Measurements from ENCODE around the gene SGCA.

The SGCA gene

GRCh38 chr17:50168319-50168718 is 2.5 kb downstream of the SGCA start:
- TF ChIP-seq EZH2 (IDR thresholded peaks at IDR 0.05; ENCODE audit: borderline replicate concordance, low read length): no peak
- TF ChIP-seq, protein P1, sequence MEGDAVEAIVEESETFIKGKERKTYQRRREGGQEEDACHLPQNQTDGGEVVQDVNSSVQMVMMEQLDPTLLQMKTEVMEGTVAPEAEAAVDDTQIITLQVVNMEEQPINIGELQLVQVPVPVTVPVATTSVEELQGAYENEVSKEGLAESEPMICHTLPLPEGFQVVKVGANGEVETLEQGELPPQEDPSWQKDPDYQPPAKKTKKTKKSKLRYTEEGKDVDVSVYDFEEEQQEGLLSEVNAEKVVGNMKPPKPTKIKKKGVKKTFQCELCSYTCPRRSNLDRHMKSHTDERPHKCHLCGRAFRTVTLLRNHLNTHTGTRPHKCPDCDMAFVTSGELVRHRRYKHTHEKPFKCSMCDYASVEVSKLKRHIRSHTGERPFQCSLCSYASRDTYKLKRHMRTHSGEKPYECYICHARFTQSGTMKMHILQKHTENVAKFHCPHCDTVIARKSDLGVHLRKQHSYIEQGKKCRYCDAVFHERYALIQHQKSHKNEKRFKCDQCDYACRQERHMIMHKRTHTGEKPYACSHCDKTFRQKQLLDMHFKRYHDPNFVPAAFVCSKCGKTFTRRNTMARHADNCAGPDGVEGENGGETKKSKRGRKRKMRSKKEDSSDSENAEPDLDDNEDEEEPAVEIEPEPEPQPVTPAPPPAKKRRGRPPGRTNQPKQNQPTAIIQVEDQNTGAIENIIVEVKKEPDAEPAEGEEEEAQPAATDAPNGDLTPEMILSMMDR (IDR thresholded peaks at IDR 0.05; ENCODE audit: low read length): no peak
- Histone ChIP-seq H3K4me2 (ENCODE audit: low read length) (no peak overlapping the region), H3K9ac (ENCODE audit: low read length) (no peak overlapping the region), H2AFZ (ENCODE audit: low read length) (no peak overlapping the region), H3K9me2 (ENCODE audit: low read depth, low read length) (no peaks in the 10 kb centered on the region), H4K20me1 (ENCODE audit: insufficient read depth, low read length) (no peaks in the 10 kb centered on the region), H3K79me2 (ENCODE audit: insufficient read depth, low read length) (no peaks in the 10 kb centered on the region), H3K36me3 (ENCODE audit: insufficient read depth, low read length) (no peaks in the 10 kb centered on the region), H3K9me3 (ENCODE audit: low read length) (no peaks in the 10 kb centered on the region), H3K4me1 (ENCODE audit: insufficient read depth, low read length, severe bottlenecking) (peaks cover 8% of the 10 kb centered on the region), H3K4me3 (ENCODE audit: low read depth, low read length, poor library complexity, severe bottlenecking) (no peak overlapping the region), H3K27me3 (ENCODE audit: insufficient read depth, low read length) (no peaks in the 10 kb centered on the region), H3K27ac (ENCODE audit: low read depth, low read length, poor library complexity, severe bottlenecking) (no peak overlapping the region), H3F3A (ENCODE audit: insufficient read depth, low read length) (no peaks in the 10 kb centered on the region)

DNA sequence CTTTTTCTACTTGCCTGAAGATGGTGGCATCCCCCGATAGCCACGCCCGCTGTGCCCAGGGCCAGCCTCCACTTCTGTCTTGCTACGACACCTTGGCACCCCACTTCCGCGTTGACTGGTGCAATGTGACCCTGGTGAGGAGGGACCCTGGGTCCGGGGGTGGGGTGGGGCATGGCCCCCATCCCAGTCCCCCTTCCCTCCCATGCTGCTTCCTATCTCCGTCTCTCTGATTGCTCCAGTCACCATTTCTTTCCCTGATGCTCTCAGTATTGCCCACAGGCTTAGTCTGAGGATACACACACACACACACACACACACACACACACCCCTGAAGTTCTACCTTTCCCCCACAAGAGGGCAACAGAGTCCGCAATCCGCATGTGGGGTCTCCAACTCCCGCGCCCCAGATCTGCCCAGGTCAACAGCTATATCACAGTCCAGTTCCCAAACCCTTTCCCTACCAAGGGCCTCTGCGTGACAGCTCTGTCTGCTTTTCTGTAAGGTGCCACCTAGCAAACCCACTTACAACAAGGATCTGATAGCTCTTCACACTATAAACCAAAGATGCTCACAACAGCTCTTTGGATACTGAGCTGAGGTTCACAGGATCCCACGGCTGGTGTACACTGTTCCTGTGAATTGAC is 3.4 kb downstream of the SGCA start:
- TF ChIP-seq EZH2 (IDR thresholded peaks at IDR 0.05; ENCODE audit: borderline replicate concordance, low read length): no peak
- TF ChIP-seq, protein P1 (IDR thresholded peaks at IDR 0.05; ENCODE audit: low read length): peak; percentile 86
- no peaks in the 10 kb centered on the region for H3K79me2 ChIP-seq (ENCODE audit: insufficient read depth, low read length)
- peaks cover 8% of the 10 kb centered on the region for H3K4me1 ChIP-seq (ENCODE audit: insufficient read depth, low read length, severe bottlenecking)
- H3K27me3 ChIP-seq (ENCODE audit: insufficient read depth, low read length): no peaks in the 10 kb centered on the region
- no peaks in the 10 kb centered on the region for H4K20me1 ChIP-seq (ENCODE audit: insufficient read depth, low read length)
- H3K9me3 ChIP-seq (ENCODE audit: low read length): no peaks in the 10 kb centered on the region
- H3K9me2 ChIP-seq (ENCODE audit: low read depth, low read length): no peaks in the 10 kb centered on the region
- H3F3A ChIP-seq (ENCODE audit: insufficient read depth, low read length): no peaks in the 10 kb centered on the region
- H3K9ac ChIP-seq (ENCODE audit: low read length): peak overlapping the region; percentile 18; the same call in 1 of the 2 replicates
- H3K27ac ChIP-seq (ENCODE audit: low read depth, low read length, poor library complexity, severe bottlenecking): no peak overlapping the region
- peak overlapping the region; percentile 61 for H3K4me2 ChIP-seq (ENCODE audit: low read length)
- H2AFZ ChIP-seq (ENCODE audit: low read length): no peak overlapping the region
- no peaks in the 10 kb centered on the region for H3K36me3 ChIP-seq (ENCODE audit: insufficient read depth, low read length)
- peak overlapping the region; percentile 44 for H3K4me3 ChIP-seq (ENCODE audit: low read depth, low read length, poor library complexity, severe bottlenecking)

DNA sequence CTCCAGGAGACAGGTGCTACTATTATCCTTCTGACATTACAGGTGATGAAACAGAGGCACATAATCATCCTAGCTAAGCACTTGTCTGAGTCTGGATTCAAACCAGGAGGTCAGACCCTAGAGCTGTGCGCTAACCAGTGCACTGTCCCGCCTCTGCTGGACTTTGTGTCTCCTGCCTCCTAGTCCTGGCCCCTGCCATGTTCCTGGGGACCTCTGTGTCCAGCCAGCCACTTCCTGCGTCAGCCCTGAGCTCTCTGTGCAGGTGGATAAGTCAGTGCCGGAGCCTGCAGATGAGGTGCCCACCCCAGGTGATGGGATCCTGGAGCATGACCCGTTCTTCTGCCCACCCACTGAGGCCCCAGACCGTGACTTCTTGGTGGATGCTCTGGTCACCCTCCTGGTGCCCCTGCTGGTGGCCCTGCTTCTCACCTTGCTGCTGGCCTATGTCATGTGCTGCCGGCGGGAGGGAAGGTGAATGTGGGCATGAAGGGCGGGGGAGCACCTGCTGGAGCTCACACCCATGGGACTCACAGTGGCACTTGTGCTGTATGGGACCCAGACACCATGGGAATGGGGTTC is 4.2 kb downstream of the SGCA start:
- H3K4me3 ChIP-seq (ENCODE audit: low read depth, low read length, poor library complexity, severe bottlenecking): no peak overlapping the region
- no peaks in the 10 kb centered on the region for H3F3A ChIP-seq (ENCODE audit: insufficient read depth, low read length)
- no peaks in the 10 kb centered on the region for H3K36me3 ChIP-seq (ENCODE audit: insufficient read depth, low read length)
- H2AFZ ChIP-seq (ENCODE audit: low read length): no peak overlapping the region
- H3K27me3 ChIP-seq (ENCODE audit: insufficient read depth, low read length): no peaks in the 10 kb centered on the region; the same call in 1 of the 2 replicates
- TF ChIP-seq, protein P1 (IDR thresholded peaks at IDR 0.05; ENCODE audit: low read length): no peak
- no peak for TF ChIP-seq EZH2 (IDR thresholded peaks at IDR 0.05; ENCODE audit: borderline replicate concordance, low read length)
- no peak overlapping the region for H3K27ac ChIP-seq (ENCODE audit: low read depth, low read length, poor library complexity, severe bottlenecking)
- no peak overlapping the region for H3K9ac ChIP-seq (ENCODE audit: low read length)
- no peaks in the 10 kb centered on the region for H4K20me1 ChIP-seq (ENCODE audit: insufficient read depth, low read length)
- no peaks in the 10 kb centered on the region for H3K9me2 ChIP-seq (ENCODE audit: low read depth, low read length)
- H3K79me2 ChIP-seq (ENCODE audit: insufficient read depth, low read length): no peaks in the 10 kb centered on the region
- peaks cover 8% of the 10 kb centered on the region for H3K4me1 ChIP-seq (ENCODE audit: insufficient read depth, low read length, severe bottlenecking)
- no peak overlapping the region for H3K4me2 ChIP-seq (ENCODE audit: low read length)
- no peaks in the 10 kb centered on the region for H3K9me3 ChIP-seq (ENCODE audit: low read length)
